Muscle of back (tissue), 13 donors: ENCODE results near the gene FAM216B. TPM values are rescaled to one million over a fixed set of nuclear protein-coding genes. Genes with fewer than 3 reads are reported as not detected.
"Not testable (repeated sequence)": the region's sequence is repeated elsewhere in the genome, so short reads cannot be mapped to it uniquely, and the experiment has no call there.

Experiments
- DNase-seq, 3 donors: peaks; one replicate each; pipeline versions ENCODE4 v3.0.0 to v3.0.0-alpha.2; 2013
- long read RNA-seq, 9 donors: transcript quantifications; one replicate each; lab custom pipeline, GENCODE V29; 2026
- polyA plus RNA-seq, 10 donors: library from polyadenylated mRNA; unstranded; fragments of 120-200 nt; gene quantifications; one replicate each; pipeline ENCODE4 v1.2.1, GENCODE V29; 2013; ENCODE audit not compliant: insufficient read length in 10 of 10

Gene FAM216B
- polyA plus RNA-seq: under 1 TPM in 8 of 10 donors, not detected in 2; 0.07 to 0.22 (median 0.13) TPM
- long read RNA-seq, donor 1: 0 reads
- long read RNA-seq, donor 2: 0 reads
- long read RNA-seq, donor 3: 0 reads
- long read RNA-seq, donor 4: 0 reads
- long read RNA-seq, donor 5: 0 reads
- long read RNA-seq, donor 6: 0 reads
- long read RNA-seq, donor 7: 0 reads
- long read RNA-seq, donor 8: 0 reads
- long read RNA-seq, donor 9: 0 reads

DNA sequence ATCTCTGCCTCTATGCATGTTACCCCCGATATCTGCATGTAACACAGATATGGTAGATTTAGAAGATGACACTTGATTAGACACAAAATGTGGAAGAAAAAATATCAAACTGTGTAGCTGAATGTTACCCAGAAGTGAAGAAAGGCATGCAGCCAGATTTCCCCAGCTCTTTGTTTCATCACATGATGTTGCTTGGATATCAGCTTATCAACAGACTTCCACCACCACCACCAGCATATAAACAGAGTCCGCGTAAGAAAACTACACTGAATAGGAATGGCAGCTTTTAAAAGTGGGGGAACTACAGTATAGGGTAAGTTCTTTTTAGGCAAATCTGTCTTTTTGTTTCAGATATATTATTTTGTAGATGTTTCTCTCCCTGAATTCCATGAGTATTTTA, at the start of gene FAM216B:
Gene FAM216B, plus strand, starts transcription at position 233 of the 400 bp plus-strand sequence. CDS start 2,484 bp downstream, outside the sequence.
- DNase-seq: no peak

DNA sequence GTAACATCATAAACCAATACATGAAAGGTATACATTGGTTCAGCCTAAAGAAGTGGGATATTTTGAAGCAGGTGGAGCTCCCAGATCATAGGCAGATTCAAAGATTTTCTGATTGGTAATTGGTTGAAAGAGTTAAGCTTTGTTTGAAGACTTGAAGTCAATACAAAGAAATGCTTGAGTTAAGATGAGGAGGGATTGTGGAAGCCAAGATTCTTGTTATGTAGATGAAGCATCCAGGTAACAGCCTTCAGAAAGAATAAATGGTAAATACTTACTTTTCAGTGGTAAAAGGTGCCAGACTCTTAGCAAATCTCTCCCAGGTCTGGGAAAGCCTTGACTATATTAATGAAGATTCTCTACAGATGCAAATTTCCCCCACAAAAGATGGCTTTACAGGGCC, 49.3 kb upstream of the FAM216B start:
- no peak for DNase-seq

DNA sequence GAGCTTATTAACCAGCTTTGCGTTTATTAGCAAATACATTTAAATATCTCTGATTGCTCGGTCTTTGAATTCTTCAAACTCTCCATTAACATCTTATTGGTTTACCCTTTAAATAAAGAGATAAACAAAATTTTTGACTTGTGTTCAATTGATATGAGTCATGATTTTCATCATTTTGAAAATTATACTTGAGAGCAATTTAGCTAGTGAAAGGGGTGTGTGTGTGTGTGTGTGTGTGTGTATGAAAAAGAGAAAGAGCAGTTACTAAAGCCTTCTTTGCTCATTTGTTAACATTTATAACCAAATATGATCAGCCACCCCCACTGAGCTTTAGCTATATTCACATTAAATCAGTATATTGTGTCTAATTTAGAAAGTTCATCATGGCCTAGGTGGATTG, 48.3 kb upstream of the FAM216B start:
- DNase-seq: no peak

DNA sequence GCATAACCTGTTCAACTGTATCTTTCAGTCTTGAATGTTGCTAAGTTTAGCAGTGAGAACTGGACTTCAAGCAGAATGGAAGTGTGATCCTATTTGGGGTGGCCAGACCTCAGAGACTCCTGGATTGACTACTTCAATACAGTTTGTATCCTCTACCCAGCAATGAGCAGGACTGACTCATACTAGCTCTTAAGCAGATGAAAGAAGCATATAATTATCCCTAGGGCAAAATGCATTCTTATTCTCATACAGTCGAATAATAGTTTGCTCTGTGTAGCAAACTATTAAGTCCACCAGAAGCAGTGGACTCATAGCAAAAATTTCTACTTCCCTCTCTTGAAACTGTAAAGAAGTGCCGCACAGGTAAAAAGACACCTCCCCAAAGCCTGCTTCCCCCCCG, 46.4 kb upstream of the FAM216B start:
- no peak for DNase-seq

DNA sequence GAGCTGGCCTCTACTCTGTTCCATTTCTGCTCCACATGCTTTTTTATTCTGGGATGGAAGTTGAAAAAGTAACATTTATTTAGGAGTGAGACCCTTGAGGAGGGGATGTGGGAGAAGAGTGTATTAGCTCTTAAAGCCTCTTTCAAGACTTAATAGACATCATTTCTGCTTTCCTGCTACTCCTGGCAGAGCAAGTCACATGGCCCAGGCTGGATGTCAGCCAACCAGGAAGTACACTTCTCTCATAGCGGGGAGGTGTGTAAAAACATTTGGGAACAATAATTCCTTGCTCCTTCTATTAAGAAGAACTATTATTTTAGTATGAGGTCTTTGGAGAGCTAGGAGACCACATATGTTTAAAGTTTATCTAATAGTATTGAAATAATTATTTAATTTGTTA, 40.6 kb upstream of the FAM216B start:
- peak in 1 of 3 donors; percentile 47 for DNase-seq

DNA sequence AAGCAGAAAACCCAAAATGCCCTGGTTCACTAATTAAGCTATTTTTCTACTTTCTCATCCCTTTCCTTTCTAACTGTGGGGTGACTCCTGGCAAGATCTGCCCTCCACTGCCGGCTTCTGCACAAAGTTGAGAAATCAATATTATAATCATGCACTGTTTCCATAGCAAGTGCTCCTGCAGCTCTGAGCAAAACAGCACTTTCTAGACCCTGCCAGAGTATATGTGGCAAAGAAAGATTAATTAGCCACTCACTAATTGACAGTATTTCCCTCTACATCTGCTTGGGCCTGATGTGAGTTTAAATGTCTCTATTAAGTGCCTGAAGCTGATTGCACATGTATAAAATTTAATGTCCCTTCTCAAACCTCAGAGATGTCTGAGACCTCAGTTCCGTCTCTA, 39.5 kb upstream of the FAM216B start:
- DNase-seq: no peak

DNA sequence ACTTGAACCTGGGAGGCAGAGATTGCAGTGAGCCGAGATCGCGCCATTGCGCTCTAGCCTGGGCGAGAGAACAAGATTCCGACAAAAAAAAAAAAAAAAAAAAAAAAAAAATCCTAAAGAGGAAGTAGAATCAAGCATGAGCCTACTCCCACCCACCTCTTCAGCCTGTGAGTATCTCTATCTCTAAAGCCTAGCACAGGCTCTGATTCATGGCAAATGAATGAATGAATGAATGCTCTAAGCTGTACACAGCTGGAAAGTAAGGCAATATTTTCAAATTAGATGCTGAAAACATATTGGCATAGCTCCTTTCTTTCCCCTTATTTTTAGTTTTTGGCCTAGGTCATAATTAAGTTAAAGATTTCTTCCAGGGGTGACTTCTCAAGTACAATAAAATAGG, 35.7 kb upstream of the FAM216B start:
- no peak for DNase-seq

DNA sequence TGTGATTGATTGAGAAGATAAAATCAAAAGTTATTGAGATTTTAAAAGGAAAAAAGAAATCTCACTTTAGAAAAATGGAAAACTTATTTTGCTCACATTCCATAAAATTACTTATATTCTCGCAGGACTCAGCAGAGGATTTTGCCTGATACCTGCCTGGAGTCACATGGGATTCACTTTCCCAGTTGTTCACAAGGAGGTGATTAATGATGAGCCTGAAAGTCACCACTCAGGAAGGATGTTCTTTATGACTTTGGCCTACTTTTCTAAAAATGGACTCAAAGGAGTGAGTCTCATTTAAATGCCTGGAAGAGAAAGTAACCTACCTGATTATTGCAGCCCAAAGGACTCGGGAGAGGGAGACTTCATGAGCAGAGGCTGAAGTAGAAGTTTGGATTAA, 34.5 kb upstream of the FAM216B start:
- DNase-seq: no peak

DNA sequence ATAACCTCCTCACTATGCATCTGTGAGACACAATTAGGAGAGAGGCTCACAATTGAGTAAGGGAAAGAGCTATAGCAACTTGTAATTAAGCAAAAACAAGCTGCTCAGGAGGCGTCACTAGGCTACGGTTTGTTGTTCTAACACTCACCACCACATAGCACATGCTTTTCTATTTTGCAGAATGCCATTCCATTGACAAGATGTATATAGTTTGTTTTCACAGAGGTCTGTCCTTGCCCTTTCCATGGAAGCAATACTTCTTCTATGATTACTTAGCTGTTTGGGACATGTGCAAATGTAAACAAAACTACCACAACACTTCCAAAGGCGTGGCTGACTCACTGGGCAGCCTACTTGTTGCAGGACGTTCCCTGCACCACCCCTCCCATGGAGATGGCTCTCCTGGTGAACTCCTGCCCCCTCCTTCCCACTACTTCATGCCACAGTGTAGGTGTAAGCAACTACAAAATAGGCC, 33.9 kb upstream of the FAM216B start:
- DNase-seq: peak in 2 of 3 donors; percentile 26 to 65

DNA sequence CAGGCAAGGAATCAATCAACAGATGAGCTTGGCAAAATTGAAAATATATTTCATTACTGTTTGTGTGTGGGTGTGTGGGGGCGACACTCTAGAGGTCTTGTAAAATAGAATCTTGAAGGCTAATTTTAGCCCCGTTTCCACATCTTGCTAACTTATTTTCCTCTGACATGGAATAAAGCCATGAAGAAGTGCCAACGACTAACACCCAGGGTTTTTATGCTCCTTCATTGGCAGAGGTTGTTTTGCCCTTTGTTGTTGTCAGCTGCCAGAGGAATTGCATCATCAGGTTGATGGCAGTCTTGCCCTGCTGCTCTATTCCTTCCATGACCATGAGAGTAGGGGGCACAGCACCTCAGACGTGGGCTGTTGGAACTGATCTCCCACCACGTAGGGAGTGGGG, 30.6 kb upstream of the FAM216B start:
- no peak for DNase-seq

DNA sequence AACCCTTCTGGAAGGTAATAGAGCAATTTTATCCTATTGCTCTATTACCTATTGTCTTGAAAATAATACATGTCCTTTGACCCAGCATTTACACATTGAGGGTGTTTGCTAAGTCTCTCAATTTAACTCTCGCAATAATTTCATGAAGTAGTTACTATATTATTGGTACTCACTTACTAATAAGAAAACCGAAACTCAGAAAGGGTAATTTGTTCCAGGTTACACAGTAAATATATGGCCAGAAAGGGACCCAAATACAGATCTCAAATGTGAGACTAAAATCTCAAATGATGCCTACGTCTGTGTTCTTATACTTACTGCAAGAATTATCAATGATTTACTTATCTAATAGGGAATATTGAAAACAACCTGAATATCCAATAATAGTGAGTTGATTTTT, 29.7 kb upstream of the FAM216B start:
- no peak for DNase-seq

DNA sequence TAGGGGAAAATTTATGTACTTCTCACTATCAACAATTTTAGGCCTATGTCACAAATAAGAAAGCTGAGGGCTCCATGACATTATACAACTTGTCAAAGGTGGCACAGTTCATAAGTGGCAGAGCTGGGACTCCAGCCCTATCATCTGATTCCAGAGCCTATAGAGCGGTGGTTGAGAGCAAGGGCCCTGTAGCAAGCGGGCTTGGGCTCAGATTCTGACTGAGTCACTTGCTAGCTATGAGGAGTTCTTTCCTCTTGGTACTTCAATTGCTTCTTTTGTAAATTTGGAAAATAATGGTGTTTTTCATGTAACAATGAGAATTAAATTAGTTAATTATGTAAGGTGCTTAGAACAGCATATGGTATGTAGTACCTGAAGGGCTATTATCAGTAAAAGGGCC, 28.7 kb upstream of the FAM216B start:
- no peak for DNase-seq

DNA sequence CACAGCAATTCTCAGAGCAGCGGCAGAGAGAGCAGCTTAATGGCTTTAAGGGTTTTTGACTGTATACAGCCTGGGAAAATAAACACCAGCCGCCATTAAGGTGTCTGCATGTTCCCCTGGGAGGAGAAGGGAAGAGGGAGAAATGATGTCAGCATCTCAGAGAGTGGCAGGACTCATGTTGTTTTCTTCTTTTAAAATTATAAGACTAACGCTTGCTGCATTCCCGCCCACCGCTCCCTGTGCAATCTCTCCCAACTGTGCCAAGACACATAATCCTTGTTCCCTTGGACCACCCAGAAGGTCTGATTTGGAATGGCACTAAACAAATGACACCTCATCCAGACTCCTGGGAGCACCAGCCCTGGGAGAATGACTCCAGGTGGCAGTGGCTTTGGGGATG, 27.7 kb upstream of the FAM216B start:
- peak in 1 of 3 donors; percentile 50 for DNase-seq

DNA sequence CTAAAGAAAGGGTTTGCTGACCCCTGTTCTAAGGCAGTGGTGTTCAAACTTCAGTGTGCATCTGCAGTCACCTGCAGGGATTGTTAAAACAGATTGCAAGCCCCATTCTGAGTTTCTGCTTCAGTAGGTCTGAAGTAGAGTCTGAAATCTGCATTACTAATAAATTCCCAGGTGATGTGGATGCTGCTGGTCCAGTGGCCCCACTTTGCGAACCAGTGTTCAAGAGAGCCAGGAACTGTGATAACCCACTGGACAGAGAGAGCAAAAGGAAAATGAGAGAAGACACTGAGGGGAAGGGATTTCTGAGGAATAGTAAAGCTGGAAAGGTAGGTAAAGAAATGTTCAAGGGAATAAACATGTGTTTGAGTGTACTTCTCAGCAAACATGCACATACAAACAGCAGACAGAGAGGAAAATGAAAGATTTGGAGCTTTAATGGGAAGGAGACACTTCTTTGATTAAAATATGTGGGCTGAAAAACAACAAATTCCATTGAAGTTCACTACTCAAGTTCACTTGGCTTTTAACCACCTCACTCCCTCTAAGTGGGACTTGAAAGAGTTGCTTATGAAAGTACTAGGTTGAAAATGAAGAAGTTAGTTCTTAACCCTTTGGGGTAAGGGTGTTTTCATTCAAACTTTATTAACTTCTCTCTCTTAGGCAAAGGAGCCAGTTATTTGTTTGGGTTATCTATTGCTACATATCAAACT, 26.4 kb upstream of the FAM216B start:
- DNase-seq: peak in 1 of 3 donors; percentile 13

DNA sequence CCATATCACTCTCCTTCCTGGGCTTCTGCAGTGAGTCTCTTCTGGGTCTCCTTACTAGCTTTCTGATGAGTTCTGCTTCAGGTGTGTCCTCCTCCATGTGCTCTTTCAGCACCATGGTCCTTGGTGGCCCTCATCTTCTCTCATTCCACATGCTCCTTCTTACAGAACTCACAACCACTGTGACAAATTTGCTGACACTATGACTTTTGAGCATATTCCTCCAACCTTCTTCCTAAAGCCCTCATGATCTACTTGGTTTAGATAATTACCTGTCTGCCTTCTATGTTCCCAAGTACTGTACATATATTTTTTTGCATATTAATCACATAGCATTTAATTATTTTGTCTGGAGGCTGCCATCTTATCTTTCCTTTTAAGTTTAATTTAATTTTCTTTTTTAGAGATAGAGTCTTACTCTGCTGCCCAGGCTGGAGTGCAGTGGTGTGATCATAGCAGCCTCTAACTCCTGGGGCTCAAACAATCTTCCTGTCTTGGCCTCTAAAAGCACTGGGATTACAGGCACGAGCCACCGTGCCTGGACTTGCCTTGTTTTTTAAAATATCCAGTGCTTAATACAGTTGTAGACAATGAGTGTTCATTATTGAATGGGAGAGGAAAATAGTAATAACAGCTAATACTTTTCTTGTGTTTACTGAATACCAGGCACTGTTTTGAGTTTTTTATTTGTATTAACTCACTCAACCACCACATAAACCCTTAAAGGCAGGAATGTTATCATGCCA, 23.5 kb upstream of the FAM216B start:
- no peak for DNase-seq

DNA sequence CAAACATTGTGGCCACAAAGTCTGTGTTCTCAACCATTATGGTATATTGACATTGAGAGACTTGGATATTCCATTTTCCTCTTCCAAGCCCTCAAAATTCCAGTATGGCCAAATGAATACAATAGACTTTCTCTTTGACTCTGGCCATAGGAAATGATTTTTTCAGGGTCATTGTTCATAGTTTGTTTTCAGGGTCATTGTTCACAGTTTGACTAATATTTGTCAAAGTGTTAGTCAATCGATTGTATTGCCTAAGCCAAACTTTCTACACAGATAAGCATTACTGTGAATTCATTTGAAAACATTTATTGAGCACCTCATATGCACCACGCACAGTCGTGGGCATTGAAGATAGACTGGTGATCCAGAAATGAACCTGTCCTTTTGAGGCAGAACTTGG, 22.9 kb upstream of the FAM216B start:
- DNase-seq: no peak

DNA sequence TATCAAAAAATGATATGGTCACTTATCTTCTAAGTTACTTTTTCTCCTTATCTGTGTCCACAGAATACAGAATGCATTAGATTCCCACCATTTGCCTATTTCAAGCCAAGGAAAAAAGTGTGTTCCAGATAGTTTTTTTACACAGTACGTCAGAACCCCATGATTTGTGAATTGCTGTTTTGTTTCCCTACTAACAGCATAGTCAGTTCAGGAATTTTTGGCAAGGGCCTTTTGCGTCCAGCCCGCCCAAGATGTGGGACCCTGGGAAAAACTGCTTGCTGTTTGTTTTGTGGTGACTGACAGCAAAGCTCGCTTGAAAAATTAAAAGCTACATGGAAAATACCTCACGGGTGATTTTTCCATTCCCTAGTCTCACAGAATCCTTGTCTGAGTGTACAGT, 20.4 kb upstream of the FAM216B start:
- DNase-seq: peak; percentile 30 to 73 (median 49)

DNA sequence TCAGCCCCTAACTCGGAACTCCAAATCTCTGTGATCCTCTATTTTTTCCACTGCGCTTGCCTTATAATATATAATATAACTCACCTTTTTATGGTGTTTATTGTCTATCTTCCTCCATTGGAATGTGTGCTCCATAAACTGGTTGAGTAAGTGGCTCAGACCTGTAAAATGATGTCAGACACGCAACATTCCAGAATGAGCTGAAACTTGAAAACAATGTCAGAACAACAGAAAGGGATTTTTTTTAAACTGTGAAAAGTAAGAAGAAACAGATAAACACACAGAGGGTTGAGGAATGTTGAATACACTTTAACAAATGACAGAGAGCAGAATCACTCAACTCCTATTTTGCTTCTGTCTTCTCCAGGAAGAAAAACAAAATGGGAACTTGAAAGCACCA, 19.1 kb upstream of the FAM216B start:
- no peak for DNase-seq

DNA sequence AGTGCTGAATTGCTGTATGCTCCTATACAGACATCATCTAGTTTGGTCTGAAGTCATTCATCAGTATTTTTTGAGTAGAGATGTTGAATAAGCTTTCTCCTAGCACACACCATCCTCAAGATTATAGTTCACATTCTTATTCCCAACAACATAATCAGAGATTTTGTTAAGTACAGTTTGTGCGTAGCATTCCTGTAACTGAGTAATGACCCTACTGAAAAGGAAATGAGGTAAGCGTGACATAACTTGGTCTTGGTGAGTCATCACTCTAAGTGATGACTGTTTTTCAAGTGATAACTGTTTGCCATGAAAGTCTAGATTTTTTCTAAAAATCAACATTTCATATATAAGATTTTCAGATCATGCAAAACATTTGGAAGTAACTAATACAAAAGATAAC, 18.5 kb upstream of the FAM216B start:
- DNase-seq: peak in 1 of 3 donors; percentile 73

DNA sequence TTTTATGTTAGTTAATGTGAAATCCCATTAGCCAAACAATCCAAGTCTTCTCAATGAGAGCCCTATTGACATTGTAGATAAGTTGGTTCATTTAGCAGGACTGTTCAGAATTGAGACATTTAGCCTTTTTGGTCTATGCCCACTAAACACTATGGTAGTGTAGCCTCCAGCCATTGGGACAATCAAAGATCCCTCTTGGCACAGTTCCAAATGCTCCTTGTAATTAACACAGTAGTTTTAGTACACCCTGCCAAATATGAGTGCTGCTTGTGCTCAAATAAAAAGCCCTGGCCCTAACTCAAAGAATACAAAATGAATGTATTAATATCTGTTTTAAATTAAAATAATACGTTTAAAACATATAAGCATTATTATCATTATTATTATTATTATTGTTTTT, 15.4 kb upstream of the FAM216B start:
- DNase-seq: no peak

DNA sequence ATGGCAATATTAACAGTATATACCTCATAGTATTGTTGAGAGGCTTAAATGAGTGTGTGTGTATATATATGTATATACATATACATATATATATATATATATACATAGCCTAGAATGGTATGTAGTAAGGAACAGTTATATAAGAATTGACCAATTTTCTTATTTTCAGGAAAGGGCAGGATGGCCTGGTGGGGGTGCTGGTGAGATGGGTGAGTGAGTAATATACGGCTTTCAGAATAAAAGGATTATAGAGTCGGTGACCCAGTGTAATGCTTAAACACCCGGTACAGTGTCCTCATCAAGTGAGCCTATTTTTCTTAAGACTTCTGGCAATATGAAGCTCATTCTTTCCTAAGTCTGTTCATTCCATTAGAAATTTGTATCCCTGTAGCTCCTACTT, 11.7 kb upstream of the FAM216B start:
- no peak for DNase-seq

DNA sequence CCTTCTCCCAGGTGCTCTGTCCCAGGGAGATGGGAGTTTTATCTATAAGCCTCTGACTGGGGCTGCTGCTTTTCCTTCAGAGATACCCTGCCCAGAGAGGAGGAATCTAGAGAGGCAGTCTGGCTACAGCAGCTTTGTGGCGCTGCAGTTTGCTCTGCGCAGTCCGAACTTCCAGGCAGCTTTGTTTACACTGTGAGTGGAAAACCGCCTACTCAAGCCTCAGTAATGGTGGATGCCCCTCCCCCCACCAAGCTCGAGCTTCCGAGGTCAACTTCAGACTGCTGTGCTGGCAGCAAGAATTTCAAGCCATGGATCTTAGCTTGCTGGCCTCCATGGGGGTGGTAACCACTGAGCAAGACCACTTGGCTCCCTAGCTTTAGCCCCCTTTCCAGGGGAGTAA, 4.8 kb upstream of the FAM216B start:
- DNase-seq: not testable (repeated sequence)

DNA sequence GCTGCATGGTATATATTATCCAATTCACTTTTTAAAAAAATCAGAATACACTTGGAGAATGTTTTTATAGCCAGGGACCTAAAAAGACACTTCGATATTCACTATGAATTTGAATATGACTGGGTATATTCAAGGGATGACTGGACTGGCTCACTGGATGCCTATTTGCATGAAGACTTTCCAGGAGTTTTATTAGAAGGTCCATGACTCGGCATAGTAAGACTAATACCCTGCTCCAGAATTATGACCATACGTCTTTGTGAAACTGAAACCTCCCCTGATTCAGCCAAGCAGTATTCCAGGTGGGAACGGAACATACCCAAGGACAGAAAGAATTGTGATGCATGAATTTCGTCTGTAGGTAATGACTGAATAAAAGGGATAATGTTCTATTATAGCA, 3.9 kb upstream of the FAM216B start:
- no peak for DNase-seq
